CD4-positive, alpha-beta T cell treated with Interferon gamma for 1 hour (primary cell): ENCODE data around the gene CDK15.

Experiments used
- DNase-seq: peaks from one replicate; pipeline ENCODE4 v3.0.0-alpha.2; 2020

CDK15 gene

GRCh38 chr2:201915446-201915845 is 109.1 kb downstream of the CDK15 start:
- no peak for DNase-seq

DNA sequence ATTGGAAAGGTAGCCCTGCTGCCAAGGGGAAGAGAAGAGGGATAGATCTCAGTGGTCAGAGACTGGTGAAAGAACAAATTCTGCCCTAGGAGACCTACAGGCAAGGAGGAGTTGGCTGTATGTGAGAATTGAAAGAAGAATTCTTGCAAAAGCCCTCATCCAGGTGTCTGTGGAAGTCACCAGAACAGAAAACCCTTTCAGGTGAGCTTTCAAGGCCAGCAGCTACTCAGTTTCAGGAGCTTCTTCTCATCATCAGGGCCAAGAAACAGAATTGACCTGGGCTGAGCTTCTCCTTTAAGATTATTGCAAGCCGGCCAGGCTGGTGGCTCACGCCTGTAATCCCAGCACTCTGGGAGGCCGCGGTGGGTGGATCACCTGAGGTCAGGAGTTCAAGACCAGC is 110.2 kb downstream of the CDK15 start:
- no peak for DNase-seq

GRCh38 chr2:201918616-201919307 is 112.4 kb downstream of the CDK15 start:
- no peak for DNase-seq

- DNase-seq: no peak
These were observed 112.9 kb downstream of the CDK15 start for GRCh38 chr2:201919308-201919634.

DNA sequence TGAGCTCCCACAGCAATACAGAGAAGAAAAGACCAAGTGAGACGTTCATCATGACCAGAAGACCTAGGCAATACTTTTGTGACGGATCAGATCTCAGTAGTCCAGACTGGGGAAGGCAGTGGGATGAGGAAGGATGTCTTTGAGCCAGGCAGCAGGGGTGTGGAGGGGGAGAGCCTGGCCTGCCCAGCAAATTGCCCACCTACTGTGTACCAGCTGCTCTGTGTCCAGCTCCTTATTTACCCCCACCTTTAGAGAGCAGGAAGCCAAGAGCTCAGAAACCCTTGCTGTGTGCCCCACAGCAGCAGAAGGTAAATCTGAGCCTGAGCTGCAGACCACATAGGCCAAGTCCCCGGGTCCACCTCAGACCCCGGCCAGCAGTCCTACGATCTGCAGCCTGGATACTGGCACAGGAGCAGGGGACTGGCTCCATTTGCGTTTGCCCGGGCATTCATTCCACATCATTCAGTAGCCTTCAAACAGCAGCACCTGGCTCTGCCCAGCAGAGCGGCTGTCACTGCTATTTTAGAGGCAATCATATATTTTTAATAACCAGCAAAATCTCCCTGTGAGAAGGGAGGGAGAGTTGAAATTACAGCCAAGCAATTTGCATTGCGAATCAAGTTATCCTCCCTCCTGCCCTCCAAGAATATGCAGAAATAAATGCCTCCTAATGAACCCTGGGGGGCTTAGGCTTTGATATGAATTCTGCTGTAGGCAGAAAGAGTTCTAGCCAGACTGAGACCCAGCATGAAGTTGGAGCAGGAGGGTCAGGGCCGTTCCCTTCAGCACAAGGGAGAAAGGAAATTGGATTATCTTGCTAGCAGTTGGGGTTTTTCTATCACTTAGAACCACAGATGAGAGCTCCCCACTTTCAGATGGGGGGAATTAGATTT is 117.3 kb downstream of the CDK15 start:
- DNase-seq: no peak

GRCh38 chr2:201924453-201924852 is 118.1 kb downstream of the CDK15 start:
- no peak for DNase-seq

GRCh38 chr2:201925056-201925455 is 118.7 kb downstream of the CDK15 start:
- no peak for DNase-seq

- no peak for DNase-seq
These were observed 119.7 kb downstream of the CDK15 start for GRCh38 chr2:201926067-201926466.

- DNase-seq: no peak
These were observed 122.0 kb downstream of the CDK15 start for GRCh38 chr2:201928363-201928762.

GRCh38 chr2:201929281-201930026 is 123.1 kb downstream of the CDK15 start:
- DNase-seq: no peak

DNA sequence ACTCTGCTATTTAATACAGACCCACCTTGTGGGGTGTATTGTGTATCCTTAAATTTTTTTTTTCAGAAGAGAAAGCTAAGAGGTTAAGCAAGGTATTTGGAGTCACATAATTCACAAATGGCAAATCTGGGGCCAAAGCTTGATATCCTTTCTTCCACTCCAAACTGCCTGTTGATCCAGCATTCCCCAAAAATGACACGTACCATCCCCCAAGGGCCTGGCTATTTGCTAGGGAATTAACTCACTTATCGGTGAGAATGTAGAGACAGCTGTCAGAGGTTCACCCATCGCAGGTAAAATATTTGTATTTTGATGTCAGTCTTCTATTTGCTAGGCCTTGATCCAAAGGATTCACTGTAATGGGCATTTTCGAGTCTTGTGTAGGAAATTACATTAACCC is 123.7 kb downstream of the CDK15 start:
- DNase-seq: no peak

DNA sequence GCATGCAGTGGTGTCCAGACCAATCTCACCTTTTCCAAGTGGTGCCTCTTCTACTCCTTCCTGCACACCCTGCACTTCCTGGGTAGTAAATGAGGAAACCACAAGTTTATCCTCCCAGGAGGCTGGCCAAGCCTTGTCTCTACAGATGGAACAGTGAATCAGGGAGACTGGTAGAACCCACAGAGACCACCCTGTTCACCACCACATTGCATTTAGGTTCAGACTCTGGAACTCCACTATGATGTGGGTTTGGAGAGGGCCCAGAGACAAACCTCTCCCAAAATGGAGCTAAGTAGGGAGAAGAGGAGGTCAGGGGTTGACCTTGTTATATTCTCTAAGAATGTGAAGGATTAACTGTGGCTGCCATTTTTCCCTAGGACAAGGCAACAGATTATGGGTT is 124.5 kb downstream of the CDK15 start:
- DNase-seq: no peak

DNA sequence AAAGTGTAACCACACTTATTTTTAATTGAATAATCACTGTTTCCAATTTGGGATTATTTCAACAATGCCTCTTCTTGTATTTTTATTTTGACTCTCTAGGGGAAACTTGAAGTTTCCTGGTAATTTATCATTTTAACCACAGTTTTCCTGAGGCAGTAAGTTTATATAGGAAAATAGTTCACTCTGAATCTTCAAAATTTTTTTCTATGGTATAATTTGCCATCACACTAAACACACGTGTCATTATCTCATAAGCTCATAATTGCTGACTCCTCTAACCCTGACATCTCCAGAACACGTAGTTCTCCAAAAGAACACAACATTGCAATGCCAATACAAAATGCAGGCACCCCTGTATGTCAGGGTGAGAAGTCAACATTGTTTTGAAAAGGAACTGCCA is 125.1 kb downstream of the CDK15 start:
- no peak for DNase-seq

- no peak for DNase-seq
These were observed 125.6 kb downstream of the CDK15 start for GRCh38 chr2:201931951-201932350.

DNA sequence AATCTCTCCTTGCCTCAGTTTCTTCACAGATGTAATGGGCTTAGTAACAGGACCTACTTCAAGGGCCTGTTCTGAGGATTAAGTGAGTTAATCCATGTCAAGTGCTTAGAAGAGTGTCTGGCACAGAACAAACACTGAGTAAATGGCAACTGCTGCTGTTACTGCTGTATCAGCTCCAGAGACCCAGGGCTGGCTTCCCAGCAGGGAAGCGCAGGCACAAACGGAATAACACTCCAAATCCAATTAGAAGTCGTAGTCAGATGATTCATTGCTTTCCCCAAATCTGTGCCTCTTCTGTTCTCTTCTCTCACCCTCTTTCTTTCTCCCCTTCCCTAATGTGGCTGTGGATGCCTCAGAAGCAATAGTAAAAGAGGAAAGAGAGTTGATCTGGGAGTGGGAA is 126.2 kb downstream of the CDK15 start:
- DNase-seq: no peak

- DNase-seq: no peak
These were observed 127.5 kb downstream of the CDK15 start for GRCh38 chr2:201933792-201934237.

DNA sequence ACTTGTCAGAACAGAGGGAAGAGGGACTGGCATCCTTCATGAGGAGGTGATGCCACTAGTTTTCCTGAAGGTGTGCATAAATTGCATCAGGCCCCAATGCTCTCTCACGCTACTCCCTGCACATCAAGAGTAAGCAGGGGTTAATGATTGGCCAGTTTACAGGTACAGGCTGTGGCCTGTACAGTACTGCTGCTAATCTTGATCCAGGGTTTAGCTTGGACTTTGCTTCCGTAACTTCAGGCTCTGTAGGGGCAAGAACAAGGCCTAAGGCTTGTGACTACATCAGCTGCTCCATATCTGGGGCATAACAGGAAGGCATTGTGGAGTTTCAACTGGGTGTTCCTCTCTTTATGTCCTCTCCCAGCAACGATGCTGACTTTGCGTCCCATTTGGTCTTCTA is 130.5 kb downstream of the CDK15 start:
- no peak for DNase-seq

DNA sequence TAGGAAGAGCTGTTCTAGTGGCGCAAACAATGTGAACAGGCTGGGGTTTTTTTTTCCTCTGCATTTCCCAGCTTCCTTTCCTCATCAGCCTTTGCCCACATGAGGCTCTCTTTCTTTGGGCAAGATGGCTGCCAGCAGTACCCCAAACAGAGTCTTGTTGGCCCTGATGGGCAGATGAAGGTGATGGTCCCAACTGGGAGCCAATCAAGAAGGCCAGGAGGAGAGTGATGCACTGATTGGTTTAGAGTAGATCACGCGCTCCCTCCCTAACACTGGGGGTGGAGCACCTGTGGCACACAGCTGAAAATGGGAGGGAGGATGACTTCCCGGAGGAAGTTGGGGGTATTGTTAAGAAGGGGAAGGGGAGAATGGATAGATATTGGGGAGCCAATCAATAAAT is 131.0 kb downstream of the CDK15 start:
- DNase-seq: no peak

GRCh38 chr2:201938156-201938775 is 131.9 kb downstream of the CDK15 start:
- DNase-seq: no peak

GRCh38 chr2:201938781-201939180 is 132.4 kb downstream of the CDK15 start:
- DNase-seq: no peak

- DNase-seq: no peak
These were observed 133.2 kb downstream of the CDK15 start for GRCh38 chr2:201939453-201939941.

- DNase-seq: no peak
These were observed 136.2 kb downstream of the CDK15 start for GRCh38 chr2:201942531-201942930.
